Measurements from ENCODE around the gene DRD1.

DRD1 gene

GRCh38 chr5:175444060-175444904 lies at the start of gene DRD1:
DRD1 (minus strand) TSS chr5:175444182; CDS start chr5:175443099, 1,083 bp downstream.
- H3K27ac Mint-ChIP-seq: no peak within 1 kb of the TSS
- H3K4me3 Mint-ChIP-seq: peak within 1 kb of the TSS; percentile 88
- H3K4me1 Mint-ChIP-seq: peaks cover 10% of the 10 kb centered on the region
- H3K9me3 Mint-ChIP-seq: no peaks in the 10 kb centered on the region
- H3K27me3 Mint-ChIP-seq: peaks cover 43% of the 10 kb centered on the region
- no peaks in the 10 kb centered on the region for H3K36me3 Mint-ChIP-seq

- Mint-ChIP-seq H3K27ac (peak overlapping the region; percentile 77), H3K9me3 (no peaks in the 10 kb centered on the region), H3K4me3 (peak overlapping the region; percentile 63), H3K27me3 (no peaks in the 10 kb centered on the region), H3K36me3 (peaks cover 33% of the 10 kb centered on the region), H3K4me1 (peaks cover 56% of the 10 kb centered on the region)
Measured at GRCh38 chr5:175493726-175494125, 49.7 kb upstream of the DRD1 start.

GRCh38 chr5:175493260-175493659 lies 49.3 kb upstream of the DRD1 start:
- Mint-ChIP-seq H3K4me3 (peak overlapping the region; percentile 63), H3K4me1 (peaks cover 58% of the 10 kb centered on the region), H3K27me3 (no peaks in the 10 kb centered on the region), H3K27ac (peak overlapping the region; percentile 77), H3K36me3 (peaks cover 32% of the 10 kb centered on the region), H3K9me3 (no peaks in the 10 kb centered on the region)

- Mint-ChIP-seq H3K27ac (no peak overlapping the region), H3K4me3 (no peak overlapping the region), H3K27me3 (no peaks in the 10 kb centered on the region), H3K36me3 (peaks cover 36% of the 10 kb centered on the region), H3K9me3 (no peaks in the 10 kb centered on the region), H3K4me1 (peaks cover 67% of the 10 kb centered on the region)
Measured at GRCh38 chr5:175491223-175491622, 47.2 kb upstream of the DRD1 start.

GRCh38 chr5:175489693-175490443 lies 45.9 kb upstream of the DRD1 start:
- Mint-ChIP-seq H3K27me3 (no peaks in the 10 kb centered on the region), H3K4me1 (peaks cover 76% of the 10 kb centered on the region), H3K36me3 (peaks cover 35% of the 10 kb centered on the region), H3K4me3 (peak overlapping the region; percentile 53), H3K9me3 (no peaks in the 10 kb centered on the region), H3K27ac (peak overlapping the region; percentile 31)

GRCh38 chr5:175487514-175488222 lies 43.7 kb upstream of the DRD1 start:
- peaks cover 41% of the 10 kb centered on the region for H3K36me3 Mint-ChIP-seq
- H3K4me3 Mint-ChIP-seq: peak overlapping the region; percentile 62

GRCh38 chr5:175485631-175486030 lies 41.6 kb upstream of the DRD1 start:
- no peak overlapping the region for H3K27ac Mint-ChIP-seq
- no peaks in the 10 kb centered on the region for H3K9me3 Mint-ChIP-seq
- peaks cover 96% of the 10 kb centered on the region for H3K4me1 Mint-ChIP-seq
- no peaks in the 10 kb centered on the region for H3K27me3 Mint-ChIP-seq
- H3K36me3 Mint-ChIP-seq: peaks cover 48% of the 10 kb centered on the region
- peak overlapping the region; percentile 50 for H3K4me3 Mint-ChIP-seq

More at GRCh38 chr5:175487514-175488222, 43.7 kb upstream of the DRD1 start:
- Mint-ChIP-seq H3K27me3 (no peaks in the 10 kb centered on the region), H3K9me3 (no peaks in the 10 kb centered on the region), H3K27ac (peak overlapping the region; percentile 61), H3K4me1 (peaks cover 79% of the 10 kb centered on the region)

- Mint-ChIP-seq H3K27ac (peak overlapping the region; percentile 10), H3K36me3 (peaks cover 52% of the 10 kb centered on the region), H3K27me3 (no peaks in the 10 kb centered on the region), H3K9me3 (no peaks in the 10 kb centered on the region), H3K4me1 (peaks cover 93% of the 10 kb centered on the region), H3K4me3 (peak overlapping the region; percentile 39)
Measured at GRCh38 chr5:175484829-175485228, 40.8 kb upstream of the DRD1 start.

- Mint-ChIP-seq H3K9me3 (no peaks in the 10 kb centered on the region), H3K27ac (peak overlapping the region; percentile 23), H3K27me3 (no peaks in the 10 kb centered on the region), H3K36me3 (peaks cover 51% of the 10 kb centered on the region), H3K4me3 (peak overlapping the region; percentile 39), H3K4me1 (peaks cover 88% of the 10 kb centered on the region)
Measured at GRCh38 chr5:175484322-175484721, 40.3 kb upstream of the DRD1 start.

- Mint-ChIP-seq H3K36me3 (peaks cover 49% of the 10 kb centered on the region), H3K9me3 (no peaks in the 10 kb centered on the region), H3K4me1 (peaks cover 78% of the 10 kb centered on the region), H3K4me3 (peak overlapping the region; percentile 77), H3K27ac (peak overlapping the region; percentile 89), H3K27me3 (no peaks in the 10 kb centered on the region)
Measured at GRCh38 chr5:175483337-175483736, 39.4 kb upstream of the DRD1 start.

GRCh38 chr5:175479125-175479881 lies 35.3 kb upstream of the DRD1 start:
- H3K27me3 Mint-ChIP-seq: no peaks in the 10 kb centered on the region
- H3K9me3 Mint-ChIP-seq: no peaks in the 10 kb centered on the region
- H3K36me3 Mint-ChIP-seq: peaks cover 33% of the 10 kb centered on the region
- H3K4me1 Mint-ChIP-seq: peaks cover 63% of the 10 kb centered on the region
- peak overlapping the region; percentile 98 for H3K4me3 Mint-ChIP-seq
- peak overlapping the region; percentile 97 for H3K27ac Mint-ChIP-seq

- Mint-ChIP-seq H3K27me3 (no peaks in the 10 kb centered on the region), H3K9me3 (no peaks in the 10 kb centered on the region), H3K27ac (peak within 1 kb of the TSS; percentile 97), H3K4me1 (peaks cover 57% of the 10 kb centered on the region), H3K4me3 (peak within 1 kb of the TSS; percentile 98), H3K36me3 (peaks cover 29% of the 10 kb centered on the region)
Measured at GRCh38 chr5:175478384-175479124, 34.6 kb upstream of the DRD1 start, which contains the start of gene SFXN1. SFXN1 (plus strand) TSS chr5:175478560; CDS start chr5:175492104, 13,544 bp downstream.

- Mint-ChIP-seq H3K4me3 (peak overlapping the region; percentile 88), H3K36me3 (peaks cover 23% of the 10 kb centered on the region), H3K27me3 (no peaks in the 10 kb centered on the region), H3K4me1 (peaks cover 51% of the 10 kb centered on the region), H3K9me3 (no peaks in the 10 kb centered on the region), H3K27ac (peak overlapping the region; percentile 92)
Measured at GRCh38 chr5:175478008-175478383, 34.0 kb upstream of the DRD1 start.

- peak overlapping the region; percentile 88 for H3K4me3 Mint-ChIP-seq
- H3K27me3 Mint-ChIP-seq: no peaks in the 10 kb centered on the region
- peaks cover 18% of the 10 kb centered on the region for H3K36me3 Mint-ChIP-seq
- no peaks in the 10 kb centered on the region for H3K9me3 Mint-ChIP-seq
- peaks cover 46% of the 10 kb centered on the region for H3K4me1 Mint-ChIP-seq
- peak overlapping the region; percentile 92 for H3K27ac Mint-ChIP-seq
Measured at GRCh38 chr5:175477440-175477839, 33.5 kb upstream of the DRD1 start.

Data from activated naive CD4-positive, alpha-beta T cell treated with anti-CD3 and anti-CD28 coated beads, Interleukin-2, amount 50 U/mL, for 24 hours (primary cell).